HepG2 (cell line): ENCODE data around the gene LSM11. TPM values are rescaled to one million over a fixed set of nuclear protein-coding genes. Genes with fewer than 3 reads are reported as not detected.

ENCODE experiments used
- ATAC-seq: fragments of 200-7000 bp; cut with Tn5 transposase; 3 replicates; pipeline ENCODE4 v1.9.1; 2020; ENCODE audit warnings: mild to moderate bottlenecking, moderate library complexity
- BruUV-seq: library from RNA; stranded (reverse); fragments of 400-500 nt; replicated peaks from 2 replicates; lab custom pipeline; 2021; lab: Mats Ljungman, UMichigan
- CTCF ChIA-PET: fragments of 300-600 bp; formaldehyde crosslinking; extraction: SDS; loops from one replicate; lab custom pipeline; 2021; ENCODE audit warnings: low total read pairs, inconsistent platforms, low intra/inter-chr PET ratio; lab: Yijun Ruan, JAX
- POLR2A ChIA-PET: fragments of 350-600 bp; sonication (Branson Sonifier 250); formaldehyde crosslinking; loops from one replicate; lab custom pipeline; 2020; ENCODE audit warnings: antibody characterized with exemption, inconsistent platforms; lab: Yijun Ruan, JAX
- DNase-seq: peaks from one replicate; pipeline ENCODE4 v3.0.0-alpha.2; 2015; ENCODE audit warnings: low spot score
- FAIRE-seq: peaks from 3 replicates; lab custom pipeline; 2011; peaks lifted over from hg19 to GRCh38; lab: Jason Lieb, UNC
- H2AFZ ChIP-seq: one replicate; pipeline ENCODE4 v1.6.1; 2011; ENCODE audit warnings: low read length, inconsistent platforms
- H3K27ac ChIP-seq: fragments of 300-600 bp; 3 replicates; pipeline ENCODE4 v1.8.0; 2011; ENCODE audit warnings: mixed run types, mild to moderate bottlenecking, mixed read lengths, low read length, inconsistent platforms; ENCODE audit not compliant: insufficient read depth; ENCODE audit errors: extremely low read length
- H3K27me3 ChIP-seq, 2 experiments: fragments of 200-600 bp in 1 of 2; 2 replicates in 1 of 2; 3 replicates in 1 of 2; pipeline versions ENCODE4 v1.6.0 to v1.8.0; 2011; ENCODE audit warnings: low read length in 2 of 2, mild to moderate bottlenecking in 2 of 2, moderate library complexity in 2 of 2, inconsistent platforms in 1 of 2; ENCODE audit not compliant: insufficient read depth in 2 of 2, control insufficient read depth in 1 of 2
- H3K36me3 ChIP-seq, 2 experiments: fragments of 200-600 bp in 1 of 2; replicated peaks in 1 of 2; 2 replicates in 1 of 2; 3 replicates in 1 of 2; pipeline versions ENCODE4 v1.5.1 to v1.8.0; 2011; ENCODE audit warnings: low read length in 2 of 2, inconsistent platforms in 1 of 2; ENCODE audit not compliant: insufficient read depth in 2 of 2, control insufficient read depth in 1 of 2
- H3K4me1 ChIP-seq: 2 replicates; pipeline ENCODE4 v1.5.1; 2012; ENCODE audit warnings: low read length, inconsistent platforms; ENCODE audit not compliant: insufficient read depth
- H3K4me2 ChIP-seq: 2 replicates; pipeline ENCODE4 v1.6.0; 2011; ENCODE audit warnings: low read depth, low read length, inconsistent platforms
- H3K4me3 ChIP-seq, 3 experiments: fragments of 200-600 bp in 1 of 3; sonication (generic), shearing (Covaris generic) in 1 of 3; replicated peaks in 1 of 3; 2 replicates each; pipeline ENCODE4 v1.5.1; 2011 to 2016; ENCODE audit warnings: low read length in 3 of 3, inconsistent platforms in 2 of 3, low read depth in 2 of 3, mild to moderate bottlenecking in 2 of 3, control low read depth in 1 of 3, mixed read lengths in 1 of 3; ENCODE audit not compliant: insufficient read depth in 1 of 3
- H3K79me2 ChIP-seq: one replicate; pipeline ENCODE4 v1.6.1; 2011; ENCODE audit warnings: low read length, inconsistent platforms; ENCODE audit not compliant: insufficient read depth
- H3K9ac ChIP-seq: 2 replicates; pipeline ENCODE4 v1.6.0; 2011; ENCODE audit warnings: mild to moderate bottlenecking, low read depth, low read length, inconsistent platforms; ENCODE audit not compliant: insufficient read depth
- H3K9me3 ChIP-seq: 2 replicates; pipeline ENCODE4 v1.5.1; 2012; ENCODE audit warnings: mild to moderate bottlenecking, low read length
- H4K20me1 ChIP-seq: 2 replicates; pipeline ENCODE4 v1.6.0; 2011; ENCODE audit warnings: inconsistent platforms, mild to moderate bottlenecking, low read length, moderate library complexity; ENCODE audit not compliant: insufficient read depth
- CSRNP2 ChIP-seq: sonication (generic); formaldehyde crosslinking; conservative IDR thresholded peaks from 2 replicates; pipeline ENCODE4 v1.8.0; 2022; ENCODE audit warnings: low read depth, missing genetic modification reagents
- MIER3 ChIP-seq: IDR thresholded peaks from 2 replicates; pipeline ENCODE4 v1.6.1; 2016; ENCODE audit warnings: missing compliant biosample characterization, borderline replicate concordance
- PRPF4 ChIP-seq: fragments of 200-400 bp; formaldehyde crosslinking; IDR thresholded peaks from 2 replicates; pipeline ENCODE4 v1.6.1; 2016; ENCODE audit warnings: low read length, low read depth; ENCODE audit not compliant: poor library complexity, severe bottlenecking
- ZMAT3 ChIP-seq: sonication (generic); formaldehyde crosslinking; conservative IDR thresholded peaks from 2 replicates; pipeline ENCODE4 v1.7.0; 2021; ENCODE audit warnings: missing genetic modification reagents
- WGBS: methylation state at CpG from one replicate; pipeline ENCODE4 v1.1.6; 2017; ENCODE audit warnings: low lambda C conversion rate; 5-methylcytosine and 5-hydroxymethylcytosine counted together
- in situ Hi-C: cut with HindIII; loops from 2 replicates; pipeline ENCODE4 v1.10.0; 2017; ENCODE audit warnings: low pct_unique_long_range_greater_than_20kb; ENCODE audit not compliant: extremely low pct_ligation_motif_present
- intact Hi-C: fragments of 100-400 bp; cut with micrococcal nuclease; formaldehyde crosslinking; loops from one replicate; pipeline ENCODE4 v1.10.0; 2022; ENCODE audit not compliant: unreplicated experiment
- polyA plus RNA-seq, 8 experiments: library from polyadenylated mRNA; depleted of rRNA in 3 of 8; stranded (reverse) in 7 of 8; unstranded in 1 of 8; fragments of >200 nt; fragmentation: Illumina TruSeq in 4 of 8; extraction: Trizol in 4 of 8; gene quantifications; 2 replicates each; pipeline versions ENCODE4 v1.2.1 to v1.2.3, GENCODE V29; 2011 to 2016; ENCODE audit warnings: low read depth in 4 of 8, missing spikeins in 1 of 8, mixed read lengths in 1 of 8; ENCODE audit not compliant: insufficient read depth in 1 of 8
- total RNA-seq, 5 experiments: library from RNA; depleted of rRNA; stranded (reverse); fragments of >200 nt; fragmentation: Illumina TruSeq; extraction: Trizol; gene quantifications; 2 replicates each; pipeline ENCODE4 v1.2.3, GENCODE V29; 2016; ENCODE audit warnings: low read depth in 1 of 5

LSM11 gene
- total and polyA plus RNA-seq, 2 of the 13 experiments (the other 11 are each of a cell fraction or from before 2014, with no cell fraction given): 4.5 to 7.2 TPM

GRCh38 chr5:157747173-157747740, 3.7 kb downstream of the LSM11 start:
- no peak overlapping the region for H3K27ac ChIP-seq
- intact Hi-C loops: no loop called here
- ATAC-seq (no peak), FAIRE-seq (no peak), DNase-seq (no peak)
- no peaks in the 10 kb centered on the region for H4K20me1 ChIP-seq
- no peaks in the 10 kb centered on the region; a peak in 1 of 5 replicates for H3K27me3 ChIP-seq
- H3K36me3 ChIP-seq: peaks cover 0 to 2% of the 10 kb centered on the region in 2 experiments; a peak in 2 of 5 replicates
- H3K4me1 ChIP-seq: peaks cover 35% of the 10 kb centered on the region
- H3K4me2 ChIP-seq: no peak overlapping the region
- no peak overlapping the region for H3K9ac ChIP-seq
- peaks cover 7% of the 10 kb centered on the region for H3K79me2 ChIP-seq
- no peak overlapping the region for H2AFZ ChIP-seq
- TF ChIP-seq PRPF4: no peak
- TF ChIP-seq CSRNP2 (CRISPR knock-in tag): no peak
- no peak for TF ChIP-seq MIER3 (CRISPR knock-in tag)
- TF ChIP-seq ZMAT3: no peak
- TF ChIP-seq, all 625 proteins: peak for 0
- 94% methylated on average over 5 of the region's 6 CpGs for WGBS
- in situ Hi-C loops: loop anchor here (25.0 kb wide), 1 partner anchor 410 kb away; a partner anchor contains a TSS
- no peak overlapping the region for H3K4me3 ChIP-seq
- H3K9me3 ChIP-seq: no peaks in the 10 kb centered on the region
- BruUV-seq: no TSS peak
- ChIA-PET POLR2A (no interaction called here), CTCF (no interaction called here)
